ENCODE data around the gene SGTA.

SGTA gene

DNA sequence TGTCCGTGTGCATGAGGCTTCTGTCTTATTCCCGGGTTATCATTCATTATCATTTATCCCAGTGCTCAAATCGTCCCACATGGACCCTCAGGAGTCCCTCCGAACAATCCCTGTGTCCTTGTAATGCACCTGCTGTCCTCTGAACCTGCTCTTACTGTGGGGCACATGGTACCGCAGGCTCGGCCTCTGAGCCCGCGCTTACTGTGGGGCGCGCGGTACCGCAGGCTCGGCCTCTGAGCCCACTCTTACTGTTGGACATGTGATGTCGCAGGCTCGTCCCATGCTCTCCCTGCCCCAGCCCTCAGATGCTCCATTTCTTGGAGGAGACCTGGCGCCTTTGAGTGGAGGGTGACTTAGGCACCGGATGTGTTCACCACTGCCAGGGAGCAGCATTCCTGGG, 19.8 kb upstream of the SGTA start:
- Histone ChIP-seq H3K27me3 (ENCODE audit: insufficient read depth, poor library complexity, severe bottlenecking) (no peaks in the 10 kb centered on the region), H3K27ac (ENCODE audit: poor library complexity, severe bottlenecking) (no peak overlapping the region), H3K9me3 (ENCODE audit: severe bottlenecking) (no peaks in the 10 kb centered on the region), H3K4me1 (ENCODE audit: insufficient read depth, poor library complexity, severe bottlenecking) (no peaks in the 10 kb centered on the region), H3K36me3 (ENCODE audit: low read depth) (peaks cover 37% of the 10 kb centered on the region), H3K4me3 (ENCODE audit: severe bottlenecking) (no peak overlapping the region)
- ATAC-seq (ENCODE audit: low read depth) (no peak), DNase-seq (ENCODE audit: low spot score) (no peak)
- TF ChIP-seq, protein P1, sequence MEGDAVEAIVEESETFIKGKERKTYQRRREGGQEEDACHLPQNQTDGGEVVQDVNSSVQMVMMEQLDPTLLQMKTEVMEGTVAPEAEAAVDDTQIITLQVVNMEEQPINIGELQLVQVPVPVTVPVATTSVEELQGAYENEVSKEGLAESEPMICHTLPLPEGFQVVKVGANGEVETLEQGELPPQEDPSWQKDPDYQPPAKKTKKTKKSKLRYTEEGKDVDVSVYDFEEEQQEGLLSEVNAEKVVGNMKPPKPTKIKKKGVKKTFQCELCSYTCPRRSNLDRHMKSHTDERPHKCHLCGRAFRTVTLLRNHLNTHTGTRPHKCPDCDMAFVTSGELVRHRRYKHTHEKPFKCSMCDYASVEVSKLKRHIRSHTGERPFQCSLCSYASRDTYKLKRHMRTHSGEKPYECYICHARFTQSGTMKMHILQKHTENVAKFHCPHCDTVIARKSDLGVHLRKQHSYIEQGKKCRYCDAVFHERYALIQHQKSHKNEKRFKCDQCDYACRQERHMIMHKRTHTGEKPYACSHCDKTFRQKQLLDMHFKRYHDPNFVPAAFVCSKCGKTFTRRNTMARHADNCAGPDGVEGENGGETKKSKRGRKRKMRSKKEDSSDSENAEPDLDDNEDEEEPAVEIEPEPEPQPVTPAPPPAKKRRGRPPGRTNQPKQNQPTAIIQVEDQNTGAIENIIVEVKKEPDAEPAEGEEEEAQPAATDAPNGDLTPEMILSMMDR (IDR thresholded peaks at IDR 0.05; ENCODE audit: poor library complexity, severe bottlenecking): no peak

DNA sequence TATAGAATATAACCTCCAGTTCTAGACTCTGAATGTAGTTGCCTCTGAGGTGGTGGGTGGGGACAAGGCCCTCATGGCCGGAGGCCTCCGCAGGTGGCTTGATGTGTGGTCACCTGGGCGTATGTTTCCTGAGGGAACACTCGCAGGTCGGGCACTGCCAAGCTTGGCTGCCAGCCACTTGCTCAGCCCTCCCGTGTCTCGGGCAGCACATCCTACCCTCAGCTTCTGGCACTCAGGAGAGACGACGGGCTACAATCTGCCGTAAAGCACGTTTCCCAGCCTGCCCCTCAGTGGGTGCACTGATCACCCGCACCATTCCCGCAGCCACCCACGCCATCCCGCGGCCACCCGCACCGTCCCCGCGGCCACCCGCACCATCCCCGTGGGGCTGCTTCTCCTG, 17.4 kb upstream of the SGTA start:
- Histone ChIP-seq H3K36me3 (ENCODE audit: low read depth) (peaks cover 46% of the 10 kb centered on the region), H3K27ac (ENCODE audit: poor library complexity, severe bottlenecking) (no peak overlapping the region), H3K4me1 (ENCODE audit: insufficient read depth, poor library complexity, severe bottlenecking) (no peaks in the 10 kb centered on the region), H3K4me3 (ENCODE audit: severe bottlenecking) (no peak overlapping the region), H3K9me3 (ENCODE audit: severe bottlenecking) (no peaks in the 10 kb centered on the region), H3K27me3 (ENCODE audit: insufficient read depth, poor library complexity, severe bottlenecking) (no peaks in the 10 kb centered on the region)
- TF ChIP-seq, protein P1 (IDR thresholded peaks at IDR 0.05; ENCODE audit: poor library complexity, severe bottlenecking): no peak
- ATAC-seq (ENCODE audit: low read depth): no peak
- no peak for DNase-seq (ENCODE audit: low spot score)

DNA sequence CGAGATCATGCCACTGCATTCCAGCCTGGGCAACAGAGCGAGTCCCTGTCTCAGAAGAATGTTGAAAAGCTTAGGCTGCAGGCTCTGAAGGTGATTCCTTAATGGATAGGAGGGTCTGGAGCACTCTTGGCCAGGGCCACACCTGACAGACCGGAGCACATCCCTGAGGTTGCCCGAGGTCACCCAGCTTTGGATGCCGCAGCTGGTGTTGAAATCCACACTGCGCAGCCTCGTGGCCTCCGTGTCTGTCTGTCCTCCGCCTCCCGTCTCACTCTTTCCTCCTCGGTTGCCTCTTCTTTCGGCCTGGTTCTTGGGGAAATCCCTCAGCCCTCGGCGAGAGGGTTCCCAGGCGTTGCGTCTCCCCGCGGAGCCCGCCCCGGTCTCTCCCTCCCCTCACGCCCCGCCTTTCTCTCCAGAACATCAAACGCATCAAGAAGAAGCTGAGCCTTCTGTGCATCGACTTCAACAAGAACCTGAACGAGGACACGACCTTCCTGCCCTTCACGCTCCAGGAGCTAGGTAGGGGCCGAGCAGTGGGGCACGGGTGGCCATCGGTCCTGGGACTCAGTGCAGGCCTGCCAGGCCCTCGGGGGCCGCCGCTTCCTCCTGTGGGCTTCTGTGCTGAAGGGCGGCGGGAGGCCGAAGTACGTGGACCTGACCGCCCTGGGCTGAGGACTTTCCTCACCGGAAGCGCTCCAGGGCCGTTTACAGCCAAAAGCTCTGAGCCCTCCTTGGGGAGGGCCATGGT, 16.4 kb upstream of the SGTA start:
- DNase-seq (ENCODE audit: low spot score): no peak
- TF ChIP-seq, protein P1 (IDR thresholded peaks at IDR 0.05; ENCODE audit: poor library complexity, severe bottlenecking): no peak
- no peak overlapping the region for H3K27ac ChIP-seq (ENCODE audit: poor library complexity, severe bottlenecking)
- H3K4me1 ChIP-seq (ENCODE audit: insufficient read depth, poor library complexity, severe bottlenecking): no peaks in the 10 kb centered on the region
- H3K4me3 ChIP-seq (ENCODE audit: severe bottlenecking): no peak overlapping the region
- no peaks in the 10 kb centered on the region for H3K9me3 ChIP-seq (ENCODE audit: severe bottlenecking)
- H3K27me3 ChIP-seq (ENCODE audit: insufficient read depth, poor library complexity, severe bottlenecking): no peaks in the 10 kb centered on the region
- H3K36me3 ChIP-seq (ENCODE audit: low read depth): peaks cover 50% of the 10 kb centered on the region
- ATAC-seq (ENCODE audit: low read depth): no peak

DNA sequence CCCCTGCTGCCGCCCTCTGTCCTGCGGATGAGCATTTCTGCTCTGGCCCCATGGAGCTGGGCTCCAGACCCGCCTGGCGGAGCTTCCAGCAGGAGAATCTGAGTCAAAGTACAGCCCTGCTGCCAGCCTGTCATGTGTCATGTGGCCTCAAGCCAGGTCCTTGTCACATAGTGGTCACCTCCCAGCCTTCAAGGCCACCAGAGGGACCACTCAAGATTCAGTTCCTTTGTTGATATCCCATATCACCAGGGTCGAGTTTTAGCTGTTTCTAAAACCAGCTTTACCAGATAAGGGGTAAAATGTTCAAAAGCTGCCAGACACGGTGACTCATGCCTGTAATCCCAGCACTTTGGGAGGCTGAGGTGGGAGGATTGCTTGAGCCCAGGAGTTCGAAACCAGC, 15.7 kb upstream of the SGTA start:
- TF ChIP-seq, protein P1 (IDR thresholded peaks at IDR 0.05; ENCODE audit: poor library complexity, severe bottlenecking): no peak
- H3K4me1 ChIP-seq (ENCODE audit: insufficient read depth, poor library complexity, severe bottlenecking): no peaks in the 10 kb centered on the region
- ATAC-seq (ENCODE audit: low read depth) (no peak), DNase-seq (ENCODE audit: low spot score) (no peak)
- no peak overlapping the region for H3K4me3 ChIP-seq (ENCODE audit: severe bottlenecking)
- H3K27me3 ChIP-seq (ENCODE audit: insufficient read depth, poor library complexity, severe bottlenecking): no peaks in the 10 kb centered on the region
- H3K27ac ChIP-seq (ENCODE audit: poor library complexity, severe bottlenecking): no peak overlapping the region
- peaks cover 55% of the 10 kb centered on the region for H3K36me3 ChIP-seq (ENCODE audit: low read depth)
- no peaks in the 10 kb centered on the region for H3K9me3 ChIP-seq (ENCODE audit: severe bottlenecking)

DNA sequence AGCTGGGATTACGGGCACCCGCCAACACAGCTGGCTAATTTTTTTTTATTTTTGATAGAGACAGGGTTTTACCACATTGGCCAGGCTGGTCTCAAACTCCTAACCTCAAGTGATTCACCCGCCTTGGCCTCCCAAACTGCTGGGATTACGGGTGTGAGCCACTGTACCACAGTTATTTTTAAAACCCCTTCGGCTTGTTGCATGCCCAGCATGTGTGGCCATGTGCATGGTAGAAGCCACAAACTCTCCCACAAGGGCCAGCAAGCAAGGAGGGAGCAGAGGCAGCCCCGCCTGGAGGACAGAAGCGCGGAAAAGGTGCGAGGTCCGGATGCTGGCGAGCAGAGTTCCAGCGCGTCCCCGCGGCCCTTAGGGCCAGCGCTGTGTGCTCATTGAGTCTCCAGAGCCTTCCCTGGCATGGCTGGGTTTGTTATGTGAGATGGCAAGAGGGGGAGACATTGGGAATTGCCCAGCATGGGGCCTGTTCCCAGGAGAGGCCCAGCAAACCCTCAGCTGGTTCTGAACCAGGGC, 15.1 kb upstream of the SGTA start:
- no peak overlapping the region for H3K4me3 ChIP-seq (ENCODE audit: severe bottlenecking)
- ATAC-seq (ENCODE audit: low read depth) (no peak), DNase-seq (ENCODE audit: low spot score) (no peak)
- no peaks in the 10 kb centered on the region for H3K27me3 ChIP-seq (ENCODE audit: insufficient read depth, poor library complexity, severe bottlenecking)
- H3K9me3 ChIP-seq (ENCODE audit: severe bottlenecking): no peaks in the 10 kb centered on the region
- no peak overlapping the region for H3K27ac ChIP-seq (ENCODE audit: poor library complexity, severe bottlenecking)
- H3K4me1 ChIP-seq (ENCODE audit: insufficient read depth, poor library complexity, severe bottlenecking): no peaks in the 10 kb centered on the region
- peaks cover 56% of the 10 kb centered on the region for H3K36me3 ChIP-seq (ENCODE audit: low read depth)
- TF ChIP-seq, protein P1 (IDR thresholded peaks at IDR 0.05; ENCODE audit: poor library complexity, severe bottlenecking): no peak

All from RWPE2 (cell line).